ENCODE measurements around the gene GPR42.
A peak's percentile ranks its signal among the peaks of the same experiment; 100 is the strongest.
"Not testable (repeated sequence)": the region's sequence is repeated elsewhere in the genome, so short reads cannot be mapped to it uniquely, and the experiment has no call there.

Gene GPR42

DNA sequence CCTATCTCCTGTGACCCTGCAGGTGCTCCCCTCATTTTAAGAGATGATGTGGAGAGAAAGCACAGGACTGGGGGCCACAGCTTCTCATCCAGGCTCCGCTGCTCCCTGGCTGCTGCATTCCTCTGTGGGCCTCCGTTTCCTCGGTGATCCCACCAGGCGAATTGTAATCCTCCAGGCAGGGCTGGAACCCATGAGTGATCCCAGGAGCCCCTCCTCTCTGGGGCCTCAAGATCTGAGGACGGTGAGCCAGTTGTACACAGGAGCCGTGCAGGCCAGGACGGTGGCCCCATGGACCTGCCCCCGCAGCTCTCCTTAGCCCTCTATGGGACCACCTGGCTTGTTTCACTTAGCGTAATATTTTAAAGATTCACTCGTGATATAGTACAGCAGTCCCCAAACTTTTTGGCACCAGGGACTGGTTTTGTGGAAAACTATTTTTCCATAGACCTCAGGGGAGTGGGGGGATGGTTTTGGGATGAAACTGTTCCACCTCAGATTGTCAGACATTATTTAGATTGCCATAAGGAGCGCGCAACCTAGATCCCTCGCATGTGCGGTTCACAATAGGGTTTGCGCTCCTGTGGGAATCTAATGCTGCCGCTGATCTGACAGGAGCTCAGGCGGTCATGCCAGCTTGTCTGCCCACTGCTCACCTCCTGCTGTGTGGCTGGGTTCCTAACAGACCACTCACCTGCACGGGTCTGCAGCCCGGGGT lies 7.0 kb upstream of the GPR42 start:
- no peak for DNase-seq (ENCODE audit: low spot score)

DNA sequence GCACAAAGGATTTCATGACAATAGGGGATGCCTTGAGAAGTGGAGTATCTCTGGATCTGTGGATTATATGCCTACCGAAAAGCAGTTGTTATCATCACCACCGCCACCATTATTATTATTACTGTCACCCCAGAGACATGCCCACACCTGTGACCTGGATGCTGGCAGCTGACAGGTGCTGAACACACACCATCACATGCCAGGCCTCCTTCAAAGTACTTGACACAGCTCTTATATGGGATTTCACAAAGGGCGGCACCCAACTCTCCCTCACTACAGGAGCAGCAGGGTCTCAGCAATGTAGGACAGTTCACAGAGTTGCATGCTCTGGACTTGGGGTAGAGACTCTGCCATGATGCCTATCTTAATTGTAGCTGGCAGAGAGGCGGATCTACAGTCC lies 5.6 kb upstream of the GPR42 start:
- no peak for DNase-seq (ENCODE audit: low spot score)

DNA sequence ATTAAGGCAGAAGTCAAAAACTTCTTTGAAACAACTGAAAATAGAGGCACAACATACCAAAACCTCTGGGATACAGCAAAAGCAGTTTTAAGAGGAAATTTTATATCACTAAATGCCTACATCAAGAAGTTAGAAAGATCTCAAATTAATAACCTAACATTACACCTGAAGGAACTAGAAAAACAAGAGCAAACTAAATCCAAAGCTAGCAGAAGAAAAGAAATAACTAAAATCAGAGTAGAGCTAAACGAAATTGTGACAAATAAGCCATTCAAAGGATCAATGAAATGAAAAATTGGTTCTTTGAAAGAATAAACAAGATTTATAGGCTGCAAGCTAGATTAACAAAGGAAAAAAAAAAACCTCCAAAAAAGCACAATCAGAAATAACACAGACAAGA lies 2.5 kb upstream of the GPR42 start:
- no peak for DNase-seq (ENCODE audit: low spot score)

DNA sequence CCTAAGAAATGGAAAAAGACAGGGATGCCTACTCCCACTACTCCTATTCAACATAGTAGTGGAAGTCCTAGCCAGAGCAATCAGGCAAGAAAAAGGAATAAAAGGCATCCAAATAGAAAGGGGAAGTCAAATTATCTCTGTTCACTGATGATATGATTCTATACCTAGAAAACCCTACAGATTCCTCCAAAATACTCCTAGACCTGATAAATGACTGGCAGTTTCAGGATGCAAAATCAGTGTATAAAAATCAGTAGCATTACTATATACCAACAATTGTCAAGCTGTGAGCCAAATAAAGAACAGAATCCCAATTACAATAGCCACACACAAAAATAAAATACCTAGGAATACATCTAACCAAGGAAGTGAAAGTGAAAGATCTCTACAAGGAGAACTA lies 1.3 kb upstream of the GPR42 start:
- no peak for DNase-seq (ENCODE audit: low spot score)

DNA sequence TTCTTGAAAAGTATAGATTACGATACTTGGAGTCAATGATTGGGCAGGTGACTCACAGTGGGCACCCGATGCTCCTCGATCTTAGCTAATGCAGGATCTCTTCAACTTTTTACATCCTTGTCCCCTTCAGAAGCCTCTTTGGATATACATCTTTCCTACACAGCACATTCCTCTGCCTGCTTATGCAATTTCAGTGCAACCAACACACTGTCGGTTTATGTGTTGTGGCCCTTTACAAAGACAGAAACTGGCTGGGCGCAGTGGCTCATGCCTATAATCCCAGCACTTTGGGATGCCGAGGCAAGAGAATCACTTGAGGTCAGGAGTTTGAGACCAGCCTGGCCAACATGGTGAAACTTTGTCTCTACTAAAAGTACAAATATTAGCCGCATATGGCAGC lies 2.6 kb downstream of the GPR42 start:
- DNase-seq (ENCODE audit: low spot score): no peak

DNA sequence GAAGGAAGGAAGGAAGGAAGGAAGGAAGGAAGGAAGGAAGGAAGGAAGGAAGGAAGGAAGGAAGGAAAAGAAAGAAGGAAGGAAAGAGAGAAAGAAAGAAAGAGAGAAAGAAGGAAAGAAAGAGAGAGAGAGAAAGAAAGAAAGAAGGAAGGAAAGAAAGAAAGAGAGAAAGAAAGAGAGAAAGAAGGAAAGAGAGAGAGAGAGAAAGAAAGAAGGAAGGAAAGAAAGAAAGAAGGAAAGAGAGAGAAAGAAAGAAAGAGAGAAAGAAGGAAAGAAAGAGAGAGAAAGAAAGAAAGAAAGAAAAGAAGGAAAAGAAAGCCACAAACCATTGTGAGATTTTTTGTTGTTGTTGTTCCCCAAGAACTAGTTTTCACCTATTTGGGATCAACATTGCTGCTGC lies 3.2 kb downstream of the GPR42 start:
- not testable (repeated sequence) for DNase-seq (ENCODE audit: low spot score)

DNA sequence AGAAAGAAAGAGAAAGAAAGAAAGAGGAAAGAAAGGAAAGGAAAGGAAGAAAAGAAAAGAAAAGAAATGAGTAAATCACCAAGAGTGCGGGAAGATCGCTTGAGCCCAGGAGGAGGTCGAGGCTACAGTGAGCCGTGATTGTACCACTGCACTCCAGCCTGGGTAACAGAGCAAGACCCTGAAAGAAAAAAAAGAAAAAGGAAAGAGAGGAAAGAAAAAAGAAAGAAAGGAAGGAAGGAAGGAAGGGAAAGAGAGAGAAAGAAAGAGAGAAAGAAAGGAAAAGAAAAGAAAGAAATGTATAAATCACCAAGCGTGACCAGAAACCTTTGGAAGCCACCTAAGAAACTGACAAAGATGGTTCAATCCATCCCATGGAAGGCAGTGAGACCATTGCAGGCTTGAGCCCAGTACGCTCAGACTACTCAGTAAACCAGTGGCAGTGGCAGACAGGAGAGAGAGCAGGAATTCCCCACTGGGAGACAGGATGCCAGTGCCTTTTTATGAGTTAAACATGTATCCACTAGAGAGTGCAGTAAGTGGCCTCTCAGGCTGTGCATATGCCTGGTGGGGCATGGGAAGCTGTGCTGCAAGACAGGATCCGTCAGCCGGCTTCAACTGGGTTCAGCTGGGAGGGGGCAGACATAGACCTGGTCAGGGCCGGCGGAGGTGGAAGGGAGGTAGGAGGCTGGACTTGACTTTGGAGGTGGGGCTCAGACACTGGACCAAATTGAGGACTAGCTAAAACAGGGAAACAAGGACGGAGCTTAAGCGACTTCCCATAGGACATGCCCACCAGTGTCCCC lies 4.8 kb downstream of the GPR42 start:
- DNase-seq (ENCODE audit: low spot score): no peak

DNA sequence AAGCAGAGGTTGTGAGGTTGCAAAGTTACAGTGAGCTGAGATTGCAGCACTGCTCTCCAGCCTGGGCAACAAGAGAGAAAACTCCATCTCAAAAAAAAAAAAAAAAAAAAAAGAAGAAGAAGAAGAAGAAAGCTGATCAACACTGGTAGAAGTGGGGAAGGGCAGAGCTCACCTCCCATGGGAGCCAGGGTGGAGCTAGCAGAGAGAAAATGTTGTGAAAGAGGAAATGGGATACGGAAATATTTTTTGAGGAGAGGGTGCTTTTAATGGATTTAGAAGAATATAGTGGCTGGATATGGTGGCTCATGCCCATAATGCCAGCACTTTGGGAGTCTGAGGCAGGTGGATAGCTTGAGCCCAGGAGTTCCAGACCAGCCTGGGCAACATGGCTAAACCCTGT lies 6.8 kb downstream of the GPR42 start:
- DNase-seq (ENCODE audit: low spot score): no peak

DNA sequence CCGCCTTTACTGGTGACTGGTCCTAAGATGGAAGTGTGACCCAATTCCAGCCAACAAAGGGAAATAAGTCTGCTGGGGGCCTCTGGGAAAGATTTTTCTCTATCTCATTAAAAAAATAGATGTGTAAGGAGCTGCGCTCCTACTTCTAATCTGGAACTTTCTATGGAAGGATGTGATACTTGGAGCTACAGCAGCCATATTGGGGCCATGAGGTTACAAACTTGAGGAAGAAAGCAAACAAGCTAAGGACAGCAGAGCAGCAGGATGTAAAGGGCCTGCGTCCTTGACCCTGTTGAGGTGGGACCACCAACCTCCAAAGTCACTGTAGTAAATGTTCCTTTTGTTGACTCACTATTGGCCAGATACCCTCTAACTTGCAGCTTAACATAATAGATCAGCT lies 7.5 kb downstream of the GPR42 start:
- no peak for DNase-seq (ENCODE audit: low spot score)

DNA sequence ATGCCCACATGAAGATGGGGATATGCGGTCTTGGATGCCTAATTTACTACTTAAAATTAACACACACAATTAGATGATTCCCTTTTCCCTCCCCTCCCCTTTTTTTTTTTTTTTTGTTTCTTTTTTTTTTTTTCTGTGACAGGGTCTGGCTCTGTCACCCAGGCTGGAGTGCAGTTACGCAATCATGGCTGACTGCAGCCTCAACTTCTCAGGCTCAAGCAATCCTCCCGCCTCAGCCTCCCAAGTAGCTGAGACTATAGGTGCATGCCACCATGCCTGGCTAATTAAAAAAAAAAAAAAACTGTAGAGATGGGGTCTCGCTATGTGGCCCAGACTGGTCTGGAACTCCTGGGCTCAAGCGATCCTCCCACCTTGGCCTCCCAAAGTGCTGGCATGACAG lies 8.7 kb downstream of the GPR42 start:
- not testable (repeated sequence) for DNase-seq (ENCODE audit: low spot score)

DNA sequence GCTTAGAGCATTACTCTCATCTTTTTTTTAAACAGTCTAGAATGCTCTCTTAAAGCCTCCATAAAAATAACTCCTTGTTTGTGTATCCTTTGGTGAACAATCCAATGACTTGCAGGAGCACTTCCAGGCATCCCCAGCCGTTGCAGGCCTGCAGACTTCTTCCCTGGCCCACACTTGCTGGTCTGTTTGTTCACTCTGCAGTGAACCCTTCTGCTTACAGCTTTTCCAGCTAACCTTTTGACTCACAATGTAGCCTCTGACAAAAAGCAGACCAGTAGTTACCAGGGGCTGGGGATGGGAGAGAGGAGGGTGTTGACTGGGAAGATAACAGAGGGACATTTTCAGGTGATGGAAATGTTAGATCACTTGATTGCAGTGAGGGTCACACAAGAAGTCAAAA lies 9.1 kb downstream of the GPR42 start:
- DNase-seq (ENCODE audit: low spot score): no peak

DNA sequence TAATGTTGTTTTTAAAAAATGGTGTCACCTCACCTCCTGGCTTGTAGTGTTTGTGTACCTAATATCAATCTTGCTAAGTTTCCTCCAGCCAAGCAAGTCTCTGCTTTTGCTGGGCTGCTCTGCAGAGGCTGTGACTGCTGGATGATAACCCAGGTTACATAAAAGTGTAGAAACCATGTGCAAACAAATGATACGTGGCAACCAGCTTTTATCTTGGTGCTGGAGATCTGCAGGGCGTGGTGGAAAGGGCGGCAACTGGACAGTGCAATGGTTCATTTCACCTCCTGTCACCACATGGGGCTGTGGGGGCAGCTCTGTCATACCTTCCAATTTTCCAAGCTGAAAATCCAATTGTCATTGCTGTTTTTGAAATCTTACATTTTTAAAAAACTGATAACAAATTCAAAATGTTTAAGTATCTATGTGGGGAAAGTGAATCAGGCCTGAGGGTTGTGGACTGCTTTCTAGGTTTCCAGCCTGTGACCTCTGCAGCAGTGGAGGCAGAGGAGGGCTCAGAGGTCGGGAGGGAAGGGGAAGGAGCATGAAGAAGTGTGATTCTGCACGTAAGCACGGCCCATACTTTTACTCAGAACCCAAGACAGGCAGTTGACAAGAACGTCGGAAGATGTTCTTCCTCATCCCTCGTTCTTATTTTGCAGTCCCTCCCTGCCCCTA lies 9.7 kb downstream of the GPR42 start:
- peak; percentile 15 for DNase-seq (ENCODE audit: low spot score)

DNA sequence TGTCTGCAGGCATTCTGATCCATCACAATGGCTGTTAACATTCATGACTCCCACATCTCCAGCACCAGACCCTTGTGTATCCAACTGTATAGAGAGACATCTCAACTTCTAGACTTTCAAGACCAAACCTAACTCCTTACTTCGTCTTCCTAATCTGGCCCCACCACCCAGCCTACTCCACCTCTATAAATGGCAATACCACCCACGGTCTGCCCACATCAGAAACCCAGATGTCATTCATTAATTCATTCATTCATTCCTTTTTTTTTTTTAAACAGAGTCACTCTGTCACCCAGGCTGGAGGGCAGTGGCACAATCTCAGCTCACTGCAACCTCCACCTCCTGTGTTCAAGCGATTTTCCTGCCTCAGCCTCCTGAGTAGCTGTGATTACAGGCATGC lies 10.4 kb downstream of the GPR42 start:
- DNase-seq (ENCODE audit: low spot score): no peak

DNA sequence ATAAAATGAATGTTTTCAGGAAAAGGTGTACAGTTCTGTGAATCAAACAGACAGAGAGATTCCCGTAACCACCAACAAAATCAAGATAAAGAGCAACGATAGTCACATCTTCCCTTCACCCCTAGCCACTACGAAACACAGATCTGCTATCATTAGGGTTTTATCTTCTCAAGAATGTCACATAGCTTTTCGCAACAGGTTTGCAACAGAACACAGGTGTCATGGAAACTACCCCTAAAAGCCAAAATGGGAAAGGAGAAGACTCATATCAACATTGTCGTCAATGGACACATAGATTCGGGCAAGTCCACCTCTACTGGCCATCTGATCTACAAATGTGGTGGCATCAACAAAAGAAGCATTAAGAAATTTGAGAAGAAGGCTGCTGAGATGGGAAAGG lies 11.1 kb downstream of the GPR42 start:
- no peak for DNase-seq (ENCODE audit: low spot score)

DNA sequence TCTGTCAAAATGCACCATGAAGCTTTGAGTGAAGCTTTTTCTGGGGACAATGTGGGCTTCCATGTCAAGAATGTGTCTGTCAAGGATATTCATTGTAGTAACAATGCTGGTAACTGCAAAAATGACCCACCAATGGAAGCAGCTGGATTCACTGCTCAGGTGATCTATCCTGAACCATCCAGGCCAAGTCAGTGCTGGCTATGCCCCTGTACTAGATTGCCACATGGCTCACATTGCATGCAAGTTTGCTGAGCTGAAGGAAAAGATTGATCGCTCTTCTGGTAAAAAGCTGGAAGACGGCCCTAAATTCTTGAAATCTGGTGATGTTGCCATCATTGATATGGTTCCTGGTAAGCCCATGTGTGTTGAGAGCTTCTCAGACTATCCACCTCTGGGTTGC lies 12.7 kb downstream of the GPR42 start:
- DNase-seq (ENCODE audit: low spot score): no peak

DNA sequence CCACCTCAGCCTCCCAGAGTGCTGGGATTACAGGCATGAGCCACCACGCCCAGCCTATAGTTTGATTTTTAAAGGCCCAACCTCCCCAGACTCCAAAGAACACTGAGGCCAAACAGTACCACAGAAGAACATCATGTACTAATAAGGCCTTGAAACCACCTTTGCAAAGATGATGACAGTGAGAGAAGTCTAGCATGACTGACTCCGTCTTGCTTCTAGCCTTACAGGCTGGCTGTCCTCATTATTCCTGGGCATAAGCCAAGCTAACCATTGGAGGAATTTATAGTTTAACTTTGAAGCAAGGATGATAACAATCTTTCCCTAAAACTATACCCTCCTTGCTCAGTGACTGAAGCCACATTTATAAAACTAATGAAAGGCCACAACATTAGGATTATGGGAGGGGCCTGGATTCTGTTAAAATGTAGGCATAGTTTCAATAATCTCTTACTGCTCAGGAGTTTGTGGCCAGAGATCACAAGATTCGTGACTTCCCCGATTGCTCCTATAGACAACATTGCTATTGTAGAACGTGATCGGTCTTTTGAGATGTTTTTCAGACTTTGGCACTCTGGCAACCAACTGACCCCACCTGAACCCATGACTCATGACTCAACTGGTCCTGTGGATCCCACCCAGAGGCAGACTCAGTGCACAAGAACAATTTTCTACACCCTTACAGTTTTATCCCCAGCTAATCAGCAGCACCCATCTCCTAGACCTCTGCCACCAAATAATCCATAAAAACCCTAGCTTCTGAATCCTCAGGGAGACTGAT lies 17.6 kb downstream of the GPR42 start:
- DNase-seq (ENCODE audit: low spot score): peak; percentile 24

DNA sequence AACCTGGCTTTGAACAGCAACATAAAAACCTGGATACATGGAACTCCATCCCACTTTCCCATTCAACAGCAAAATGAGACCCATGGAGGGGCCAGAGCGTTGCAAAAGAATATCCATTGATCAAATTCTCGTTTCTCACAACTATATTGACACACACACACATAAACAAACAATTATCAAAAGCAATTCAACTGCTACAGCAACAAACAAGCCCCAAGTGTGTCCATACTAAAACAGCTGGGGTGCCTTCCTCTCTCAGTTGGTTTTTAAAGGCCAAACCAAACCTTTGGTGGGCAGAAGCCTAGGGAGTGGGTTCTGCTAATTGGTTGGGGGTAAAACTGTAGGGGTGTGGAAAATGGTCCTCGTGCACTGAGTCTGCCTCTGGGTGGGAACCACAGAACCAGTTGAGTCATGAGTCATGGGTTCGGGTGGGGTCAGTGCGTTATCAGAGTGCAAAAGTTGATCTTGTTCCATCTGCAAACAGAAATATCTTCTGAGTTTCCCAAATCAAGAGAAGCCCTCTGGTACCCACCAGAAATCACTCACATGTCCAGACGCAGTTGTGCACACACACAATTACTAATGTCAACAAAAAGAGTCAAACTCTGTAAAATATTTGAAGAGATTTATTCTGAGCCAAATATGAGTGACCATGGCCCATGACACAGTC lies 18.5 kb downstream of the GPR42 start:
- DNase-seq (ENCODE audit: low spot score): peak; percentile 33

DNA sequence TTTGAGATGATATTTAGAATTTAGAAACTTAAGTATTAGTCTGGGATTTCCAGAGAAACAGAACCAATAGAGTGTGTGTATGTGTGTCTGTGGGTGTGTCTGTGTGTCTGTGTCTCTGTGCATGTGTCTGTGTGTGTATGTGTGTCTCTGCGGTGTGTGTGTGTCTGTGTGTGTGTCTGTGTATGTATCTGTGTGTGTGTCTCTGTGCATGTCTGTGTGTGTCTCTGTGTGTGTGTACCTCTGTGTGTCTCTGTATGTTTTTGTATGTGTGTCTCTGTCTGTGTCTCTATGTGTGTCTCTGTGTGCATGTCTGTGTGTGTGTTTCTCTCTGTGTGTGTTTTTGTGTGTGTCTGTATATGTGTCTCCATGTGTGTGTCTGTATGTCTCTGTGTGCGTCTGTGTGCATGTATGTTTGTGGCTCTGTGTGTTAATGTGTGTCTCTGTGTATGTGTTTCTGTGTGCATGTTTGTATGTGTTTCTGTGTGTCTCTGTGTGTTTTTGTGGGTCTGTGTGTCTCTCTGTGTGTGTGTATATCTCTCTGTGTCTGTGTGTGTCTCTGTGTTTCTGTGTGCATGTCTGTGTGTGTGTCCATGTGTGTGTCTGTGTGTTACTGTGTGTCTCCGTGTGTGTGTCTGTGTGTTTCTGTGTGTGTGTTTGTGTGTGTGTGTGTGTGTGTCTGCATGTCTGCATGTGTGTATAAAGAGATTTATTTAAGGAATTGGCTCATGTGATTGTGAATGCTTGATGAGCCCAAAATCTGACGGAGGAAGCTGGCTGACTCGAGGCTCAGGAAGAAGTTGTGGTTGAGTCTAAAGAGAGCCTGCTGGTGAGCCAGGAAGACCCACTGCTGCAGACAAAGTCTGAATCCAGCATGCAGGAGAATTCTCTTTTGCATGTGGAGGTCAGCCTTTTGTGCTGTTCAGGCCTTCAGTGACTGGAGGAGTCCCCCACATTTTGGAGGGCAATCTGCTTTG lies 22.2 kb downstream of the GPR42 start:
- DNase-seq (ENCODE audit: low spot score): no peak

DNA sequence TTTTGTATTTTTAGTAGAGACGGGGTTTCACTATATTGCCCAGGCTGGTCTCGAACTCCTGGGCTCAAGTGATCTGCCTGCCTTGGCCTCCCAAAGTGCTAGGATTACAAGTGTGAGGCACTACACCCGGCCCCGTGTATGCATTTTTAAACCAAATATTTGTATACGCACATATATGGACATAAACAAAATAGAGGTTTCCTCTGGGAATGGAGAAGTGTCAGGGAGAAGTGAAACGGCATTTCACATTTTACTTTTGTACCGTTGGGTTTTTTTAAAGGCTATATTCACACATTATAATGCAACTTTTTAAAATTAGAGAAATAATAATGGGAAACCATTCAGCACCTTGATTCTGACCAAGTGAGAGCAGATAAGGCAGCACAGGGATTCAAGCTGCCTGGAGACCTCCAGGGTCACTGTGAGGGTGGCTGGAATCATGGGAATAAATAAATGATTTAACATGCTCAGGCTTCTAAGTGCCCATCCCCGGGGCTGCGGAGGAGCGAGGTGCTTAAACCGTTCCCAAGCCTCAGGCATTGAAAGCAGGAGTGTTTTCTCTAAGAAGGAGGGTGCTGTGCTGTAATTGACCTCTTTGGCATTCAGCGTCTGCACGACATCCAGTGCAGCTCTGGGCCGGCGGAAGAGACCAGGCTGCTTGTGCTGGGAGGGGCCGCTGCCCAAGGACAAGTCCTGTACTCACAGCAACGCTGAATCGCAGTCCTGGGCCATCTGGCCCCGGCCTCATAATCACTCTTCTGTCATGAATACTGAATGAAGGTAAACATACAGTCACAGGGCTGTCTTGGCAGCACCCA lies 24.7 kb downstream of the GPR42 start:
- no peak for DNase-seq (ENCODE audit: low spot score)
